HepG2 (cell line): Measurements from ENCODE around the gene TAS2R43. TPM values are rescaled to one million over a fixed set of nuclear protein-coding genes. Genes with fewer than 3 reads are reported as not detected.

Source experiments
- ATAC-seq: fragments of 200-7000 bp; cut with Tn5 transposase; 3 replicates; pipeline ENCODE4 v1.9.1; 2020; ENCODE audit warnings: mild to moderate bottlenecking, moderate library complexity
- BruUV-seq: library from RNA; stranded (reverse); fragments of 400-500 nt; replicated peaks from 2 replicates; lab custom pipeline; 2021; lab: Mats Ljungman, UMichigan
- CTCF ChIA-PET: fragments of 300-600 bp; formaldehyde crosslinking; extraction: SDS; loops from one replicate; lab custom pipeline; 2021; ENCODE audit warnings: low total read pairs, inconsistent platforms, low intra/inter-chr PET ratio; lab: Yijun Ruan, JAX
- POLR2A ChIA-PET: fragments of 350-600 bp; sonication (Branson Sonifier 250); formaldehyde crosslinking; loops from one replicate; lab custom pipeline; 2020; ENCODE audit warnings: antibody characterized with exemption, inconsistent platforms; lab: Yijun Ruan, JAX
- DNase-seq: peaks from one replicate; pipeline ENCODE4 v3.0.0-alpha.2; 2015; ENCODE audit warnings: low spot score
- FAIRE-seq: peaks from 3 replicates; lab custom pipeline; 2011; peaks lifted over from hg19 to GRCh38; lab: Jason Lieb, UNC
- H2AFZ ChIP-seq: one replicate; pipeline ENCODE4 v1.6.1; 2011; ENCODE audit warnings: low read length, inconsistent platforms
- H3K27ac ChIP-seq: fragments of 300-600 bp; 3 replicates; pipeline ENCODE4 v1.8.0; 2011; ENCODE audit warnings: mixed run types, mild to moderate bottlenecking, mixed read lengths, low read length, inconsistent platforms; ENCODE audit not compliant: insufficient read depth; ENCODE audit errors: extremely low read length
- H3K27me3 ChIP-seq, 2 experiments: fragments of 200-600 bp in 1 of 2; 2 replicates in 1 of 2; 3 replicates in 1 of 2; pipeline versions ENCODE4 v1.6.0 to v1.8.0; 2011; ENCODE audit warnings: low read length in 2 of 2, mild to moderate bottlenecking in 2 of 2, moderate library complexity in 2 of 2, inconsistent platforms in 1 of 2; ENCODE audit not compliant: insufficient read depth in 2 of 2, control insufficient read depth in 1 of 2
- H3K36me3 ChIP-seq, 2 experiments: fragments of 200-600 bp in 1 of 2; replicated peaks in 1 of 2; 2 replicates in 1 of 2; 3 replicates in 1 of 2; pipeline versions ENCODE4 v1.5.1 to v1.8.0; 2011; ENCODE audit warnings: low read length in 2 of 2, inconsistent platforms in 1 of 2; ENCODE audit not compliant: insufficient read depth in 2 of 2, control insufficient read depth in 1 of 2
- H3K4me1 ChIP-seq: 2 replicates; pipeline ENCODE4 v1.5.1; 2012; ENCODE audit warnings: low read length, inconsistent platforms; ENCODE audit not compliant: insufficient read depth
- H3K4me2 ChIP-seq: 2 replicates; pipeline ENCODE4 v1.6.0; 2011; ENCODE audit warnings: low read depth, low read length, inconsistent platforms
- H3K4me3 ChIP-seq, 3 experiments: fragments of 200-600 bp in 1 of 3; sonication (generic), shearing (Covaris generic) in 1 of 3; replicated peaks in 1 of 3; 2 replicates each; pipeline ENCODE4 v1.5.1; 2011 to 2016; ENCODE audit warnings: low read length in 3 of 3, inconsistent platforms in 2 of 3, low read depth in 2 of 3, mild to moderate bottlenecking in 2 of 3, control low read depth in 1 of 3, mixed read lengths in 1 of 3; ENCODE audit not compliant: insufficient read depth in 1 of 3
- H3K79me2 ChIP-seq: one replicate; pipeline ENCODE4 v1.6.1; 2011; ENCODE audit warnings: low read length, inconsistent platforms; ENCODE audit not compliant: insufficient read depth
- H3K9ac ChIP-seq: 2 replicates; pipeline ENCODE4 v1.6.0; 2011; ENCODE audit warnings: mild to moderate bottlenecking, low read depth, low read length, inconsistent platforms; ENCODE audit not compliant: insufficient read depth
- H3K9me3 ChIP-seq: 2 replicates; pipeline ENCODE4 v1.5.1; 2012; ENCODE audit warnings: mild to moderate bottlenecking, low read length
- H4K20me1 ChIP-seq: 2 replicates; pipeline ENCODE4 v1.6.0; 2011; ENCODE audit warnings: inconsistent platforms, mild to moderate bottlenecking, low read length, moderate library complexity; ENCODE audit not compliant: insufficient read depth
- CEBPB ChIP-seq: IDR thresholded peaks from 2 replicates; pipeline ENCODE4 v1.6.1; 2011; ENCODE audit warnings: low read depth, low read length, improper control_type of control experiment, borderline replicate concordance
- ELF3 ChIP-seq: IDR thresholded peaks from 2 replicates; pipeline ENCODE4 v1.6.1; 2016; ENCODE audit warnings: missing genetic modification reagents, missing compliant biosample characterization
- FOXA3 ChIP-seq: IDR thresholded peaks from 2 replicates; pipeline ENCODE4 v1.6.1; 2016; ENCODE audit warnings: missing genetic modification reagents, missing compliant biosample characterization
- FOXP1 ChIP-seq, 2 experiments: fragments of 450-650 bp in 1 of 2; IDR thresholded peaks; 2 replicates each; pipeline ENCODE4 v1.6.1; 2017 to 2018; ENCODE audit warnings: antibody characterized with exemption in 1 of 2
- HDAC2 ChIP-seq: sonication (generic); formaldehyde crosslinking; IDR thresholded peaks from 2 replicates; pipeline ENCODE4 v1.4.0; 2020; ENCODE audit warnings: missing genetic modification reagents
- HHEX ChIP-seq: IDR thresholded peaks from 2 replicates; pipeline ENCODE4 v1.6.1; 2016; ENCODE audit warnings: control low read depth
- HOXA7 ChIP-seq: sonication (generic); formaldehyde crosslinking; IDR thresholded peaks from 2 replicates; pipeline ENCODE4 v1.8.1; 2022; ENCODE audit warnings: mild to moderate bottlenecking, missing genetic modification reagents, moderate library complexity
- NCOR1 ChIP-seq: fragments of 200-600 bp; sonication (generic); IDR thresholded peaks from 2 replicates; pipeline ENCODE4 v1.7.0; 2017; ENCODE audit warnings: antibody characterized with exemption, low read length, borderline replicate concordance
- PITX1 ChIP-seq: sonication (generic); formaldehyde crosslinking; IDR thresholded peaks from 2 replicates; pipeline ENCODE4 v1.5.1; 2020; ENCODE audit warnings: mild to moderate bottlenecking, missing genetic modification reagents
- PLRG1 ChIP-seq: fragments of 450-650 bp; conservative IDR thresholded peaks from 2 replicates; pipeline ENCODE4 v1.6.1; 2016
- RXRB ChIP-seq: IDR thresholded peaks from 2 replicates; pipeline ENCODE4 v1.6.1; 2016; ENCODE audit warnings: borderline replicate concordance, missing genetic modification reagents, missing compliant biosample characterization
- SAP130 ChIP-seq: IDR thresholded peaks from 2 replicates; pipeline ENCODE4 v1.6.1; 2016; ENCODE audit warnings: low read depth
- SKI ChIP-seq: fragments of 450-650 bp; IDR thresholded peaks from one replicate; pipeline ENCODE4 v1.6.1; 2018; ENCODE audit warnings: mild to moderate bottlenecking; ENCODE audit not compliant: partially characterized antibody
- SNRNP70 ChIP-seq: fragments of 200-400 bp; formaldehyde crosslinking; IDR thresholded peaks from 2 replicates; pipeline ENCODE4 v1.6.1; 2017; ENCODE audit warnings: mild to moderate bottlenecking, low read depth, low read length, moderate library complexity
- SOX13 ChIP-seq, 3 experiments: fragments of 450-650 bp in 1 of 3; sonication (generic) in 1 of 3; formaldehyde crosslinking in 1 of 3; IDR thresholded peaks in 2 of 3; conservative IDR thresholded peaks in 1 of 3; 2 replicates each; pipeline versions ENCODE4 v1.5.0 to v1.6.1; 2016 to 2020; ENCODE audit warnings: antibody characterized with exemption in 1 of 3, mild to moderate bottlenecking in 1 of 3, missing compliant biosample characterization in 1 of 3, missing genetic modification reagents in 1 of 3, moderate library complexity in 1 of 3
- SOX5 ChIP-seq: IDR thresholded peaks from 2 replicates; pipeline ENCODE4 v1.6.1; 2016; ENCODE audit warnings: borderline replicate concordance
- STAG1 ChIP-seq: sonication (generic); formaldehyde crosslinking; IDR thresholded peaks from 2 replicates; pipeline ENCODE4 v1.4.0; 2020; ENCODE audit warnings: missing genetic modification reagents
- TCF7 ChIP-seq: sonication (generic); IDR thresholded peaks from 2 replicates; pipeline ENCODE4 v1.6.1; 2016; ENCODE audit warnings: antibody characterized with exemption, low read depth
- TEAD3 ChIP-seq: optimal IDR thresholded peaks from 2 replicates; pipeline ENCODE3; 2016; ENCODE audit warnings: borderline replicate concordance
- ZMYM4 ChIP-seq: sonication (generic); formaldehyde crosslinking; IDR thresholded peaks from 2 replicates; pipeline ENCODE4 v1.8.1; 2023; ENCODE audit warnings: mild to moderate bottlenecking, missing genetic modification reagents
- ZNF335 ChIP-seq: sonication (generic); formaldehyde crosslinking; IDR thresholded peaks from 2 replicates; pipeline ENCODE4 v1.4.0; 2020; ENCODE audit warnings: missing genetic modification reagents
- ZNF343 ChIP-seq: sonication (generic); formaldehyde crosslinking; IDR thresholded peaks from 2 replicates; pipeline ENCODE4 v1.4.0; 2020; ENCODE audit warnings: mild to moderate bottlenecking, missing genetic modification reagents
- WGBS: methylation state at CpG from one replicate; pipeline ENCODE4 v1.1.6; 2017; ENCODE audit warnings: low lambda C conversion rate; 5-methylcytosine and 5-hydroxymethylcytosine counted together
- in situ Hi-C: cut with HindIII; loops from 2 replicates; pipeline ENCODE4 v1.10.0; 2017; ENCODE audit warnings: low pct_unique_long_range_greater_than_20kb; ENCODE audit not compliant: extremely low pct_ligation_motif_present
- intact Hi-C: fragments of 100-400 bp; cut with micrococcal nuclease; formaldehyde crosslinking; loops from one replicate; pipeline ENCODE4 v1.10.0; 2022; ENCODE audit not compliant: unreplicated experiment
- polyA plus RNA-seq, 8 experiments: library from polyadenylated mRNA; depleted of rRNA in 3 of 8; stranded (reverse) in 7 of 8; unstranded in 1 of 8; fragments of >200 nt; fragmentation: Illumina TruSeq in 4 of 8; extraction: Trizol in 4 of 8; gene quantifications; 2 replicates each; pipeline versions ENCODE4 v1.2.1 to v1.2.3, GENCODE V29; 2011 to 2016; ENCODE audit warnings: low read depth in 4 of 8, missing spikeins in 1 of 8, mixed read lengths in 1 of 8; ENCODE audit not compliant: insufficient read depth in 1 of 8
- total RNA-seq, 5 experiments: library from RNA; depleted of rRNA; stranded (reverse); fragments of >200 nt; fragmentation: Illumina TruSeq; extraction: Trizol; gene quantifications; 2 replicates each; pipeline ENCODE4 v1.2.3, GENCODE V29; 2016; ENCODE audit warnings: low read depth in 1 of 5
- TF ChIP-seq, protein P1 (sequence below): sonication (generic); formaldehyde crosslinking; IDR thresholded peaks from 2 replicates; pipeline ENCODE4 v1.5.0; 2020; ENCODE audit warnings: mild to moderate bottlenecking, missing genetic modification reagents, borderline replicate concordance

The TAS2R43 gene
- total and polyA plus RNA-seq, 2 of the 13 experiments (the other 11 are each of a cell fraction or from before 2014, with no cell fraction given): 0.15 to 1.7 TPM

GRCh38 chr12:11071414-11071813 lies 20.7 kb downstream of the TAS2R43 start:
- H3K4me1 ChIP-seq: peaks cover 26% of the 10 kb centered on the region
- DNase-seq: peak; percentile 64
- WGBS: 50% methylated on average over 1 of the region's 4 CpGs
- no peak overlapping the region for H2AFZ ChIP-seq
- POLR2A ChIA-PET: interaction anchor here (1.3 kb wide), 1 partner anchor 100 kb away, joined by 5 read pairs; the partner anchor contains the start of gene SMIM10L1
- peak; percentile 95 for ATAC-seq
- in situ Hi-C loops (loop anchor here (5.0 kb wide), 1 partner anchor 54 kb away; no protein-coding TSS in a partner anchor), intact Hi-C loops (loop anchor here (1.0 kb wide), 1 partner anchor 52 kb away; no protein-coding TSS in a partner anchor)
- no peaks in the 10 kb centered on the region for H3K9me3 ChIP-seq
- no peaks in the 10 kb centered on the region; a peak in 1 of 5 replicates for H3K27me3 ChIP-seq
- H3K4me2 ChIP-seq: 0 out of 2 replicates have a peak overlapping the region, but pooled peaks have one; percentile 33
- no peaks in the 10 kb centered on the region for H4K20me1 ChIP-seq
- no peaks in the 10 kb centered on the region; a peak in 1 of 5 replicates for H3K36me3 ChIP-seq
- H3K9ac ChIP-seq: no peak overlapping the region
- H3K4me3 ChIP-seq: no peak overlapping the region
- FAIRE-seq: no peak
- BruUV-seq: no TSS peak
- H3K79me2 ChIP-seq: no peaks in the 10 kb centered on the region
- CTCF ChIA-PET: no interaction called here
- H3K27ac ChIP-seq: peak overlapping the region; percentile 33
- 0 out of 2 replicates have a peak, but pooled peaks have one; percentile 12 for TF ChIP-seq SAP130 (CRISPR knock-in tag)
- TF ChIP-seq ZNF335: no peak
- TF ChIP-seq, protein P1, sequence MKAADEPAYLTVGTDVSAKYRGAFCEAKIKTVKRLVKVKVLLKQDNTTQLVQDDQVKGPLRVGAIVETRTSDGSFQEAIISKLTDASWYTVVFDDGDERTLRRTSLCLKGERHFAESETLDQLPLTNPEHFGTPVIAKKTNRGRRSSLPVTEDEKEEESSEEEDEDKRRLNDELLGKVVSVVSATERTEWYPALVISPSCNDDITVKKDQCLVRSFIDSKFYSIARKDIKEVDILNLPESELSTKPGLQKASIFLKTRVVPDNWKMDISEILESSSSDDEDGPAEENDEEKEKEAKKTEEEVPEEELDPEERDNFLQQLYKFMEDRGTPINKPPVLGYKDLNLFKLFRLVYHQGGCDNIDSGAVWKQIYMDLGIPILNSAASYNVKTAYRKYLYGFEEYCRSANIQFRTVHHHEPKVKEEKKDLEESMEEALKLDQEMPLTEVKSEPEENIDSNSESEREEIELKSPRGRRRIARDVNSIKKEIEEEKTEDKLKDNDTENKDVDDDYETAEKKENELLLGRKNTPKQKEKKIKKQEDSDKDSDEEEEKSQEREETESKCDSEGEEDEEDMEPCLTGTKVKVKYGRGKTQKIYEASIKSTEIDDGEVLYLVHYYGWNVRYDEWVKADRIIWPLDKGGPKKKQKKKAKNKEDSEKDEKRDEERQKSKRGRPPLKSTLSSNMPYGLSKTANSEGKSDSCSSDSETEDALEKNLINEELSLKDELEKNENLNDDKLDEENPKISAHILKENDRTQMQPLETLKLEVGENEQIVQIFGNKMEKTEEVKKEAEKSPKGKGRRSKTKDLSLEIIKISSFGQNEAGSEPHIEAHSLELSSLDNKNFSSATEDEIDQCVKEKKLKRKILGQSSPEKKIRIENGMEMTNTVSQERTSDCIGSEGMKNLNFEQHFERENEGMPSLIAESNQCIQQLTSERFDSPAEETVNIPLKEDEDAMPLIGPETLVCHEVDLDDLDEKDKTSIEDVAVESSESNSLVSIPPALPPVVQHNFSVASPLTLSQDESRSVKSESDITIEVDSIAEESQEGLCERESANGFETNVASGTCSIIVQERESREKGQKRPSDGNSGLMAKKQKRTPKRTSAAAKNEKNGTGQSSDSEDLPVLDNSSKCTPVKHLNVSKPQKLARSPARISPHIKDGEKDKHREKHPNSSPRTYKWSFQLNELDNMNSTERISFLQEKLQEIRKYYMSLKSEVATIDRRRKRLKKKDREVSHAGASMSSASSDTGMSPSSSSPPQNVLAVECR (CRISPR knock-in tag): no peak
- TF ChIP-seq FOXA3 (CRISPR knock-in tag): peak; percentile 90
- TF ChIP-seq SNRNP70: no peak
- no peak for TF ChIP-seq STAG1 (CRISPR knock-in tag)
- TF ChIP-seq SOX13 (IDR thresholded peaks at IDR 0.05): 0 out of 2 replicates have a peak, but pooled peaks have one; percentile 18
- peak in 1 of 2 experiments; percentile 49; a peak in 1 of 4 replicates for TF ChIP-seq SOX13 (CRISPR knock-in tag; conservative IDR thresholded peaks at IDR 0.05 in 1 of 2, IDR thresholded peaks at IDR 0.05 in 1 of 2)
- peak; percentile 43; the same call in 1 of the 2 replicates for TF ChIP-seq CEBPB
- TF ChIP-seq HOXA7: no peak
- TF ChIP-seq SOX5: peak; percentile 57; the same call in 1 of the 2 replicates
- peak; percentile 35; the same call in 1 of the 2 replicates for TF ChIP-seq HDAC2 (CRISPR knock-in tag)
- TF ChIP-seq TCF7: peak; percentile 50
- TF ChIP-seq TEAD3 (CRISPR knock-in tag): peak; percentile 47
- peak; percentile 31; the same call in 1 of the 2 replicates for TF ChIP-seq RXRB (CRISPR knock-in tag)
- TF ChIP-seq PLRG1: no peak
- TF ChIP-seq ZNF343: no peak
- peak; percentile 26 for TF ChIP-seq SKI
- TF ChIP-seq HHEX (CRISPR knock-in tag): peak; percentile 46; the same call in 1 of the 2 replicates
- TF ChIP-seq NCOR1: 0 out of 2 replicates have a peak, but pooled peaks have one; percentile 23
- TF ChIP-seq ELF3: peak; percentile 23; the same call in 1 of the 2 replicates
- TF ChIP-seq PITX1 (CRISPR knock-in tag): peak; percentile 45; the same call in 1 of the 2 replicates
- TF ChIP-seq FOXP1 (IDR thresholded peaks at IDR 0.05): no peak
- peak; percentile 71 for TF ChIP-seq FOXP1 (CRISPR knock-in tag; IDR thresholded peaks at IDR 0.05)
- TF ChIP-seq ZMYM4 (CRISPR knock-in tag): 0 out of 2 replicates have a peak, but pooled peaks have one; percentile 23
